Measurements from ENCODE around the gene IL6ST.

DNA sequence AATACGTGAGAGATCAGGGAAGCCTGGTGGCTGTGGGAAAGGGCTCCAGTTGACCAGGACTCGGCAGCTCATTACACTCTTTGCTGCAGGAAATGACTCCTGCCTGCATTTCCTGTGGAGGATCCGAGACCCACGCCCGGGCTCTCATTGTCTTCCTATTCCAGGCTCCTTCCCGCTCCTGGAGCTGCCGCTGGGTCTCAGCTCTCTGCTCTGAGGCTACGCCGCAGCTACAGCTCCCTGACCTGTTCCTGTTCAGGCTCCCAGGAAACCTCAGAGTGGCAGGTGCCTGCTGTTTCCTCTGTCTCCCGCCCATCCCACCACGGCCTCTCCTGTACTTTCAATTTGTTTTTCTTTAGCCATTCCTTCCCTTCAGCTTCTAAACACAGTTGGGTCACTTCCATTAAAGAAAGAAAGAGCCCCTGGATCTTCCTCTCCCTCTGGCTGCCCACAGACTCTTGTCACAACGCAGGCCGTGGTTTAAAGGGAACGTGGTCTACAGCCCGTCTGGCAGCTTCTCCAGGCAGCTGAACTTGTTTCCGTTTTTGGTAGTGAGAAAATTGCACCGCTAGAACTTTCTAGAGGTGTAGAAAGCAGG is 71.5 kb downstream of the IL6ST start:
- TF ChIP-seq, protein P1, sequence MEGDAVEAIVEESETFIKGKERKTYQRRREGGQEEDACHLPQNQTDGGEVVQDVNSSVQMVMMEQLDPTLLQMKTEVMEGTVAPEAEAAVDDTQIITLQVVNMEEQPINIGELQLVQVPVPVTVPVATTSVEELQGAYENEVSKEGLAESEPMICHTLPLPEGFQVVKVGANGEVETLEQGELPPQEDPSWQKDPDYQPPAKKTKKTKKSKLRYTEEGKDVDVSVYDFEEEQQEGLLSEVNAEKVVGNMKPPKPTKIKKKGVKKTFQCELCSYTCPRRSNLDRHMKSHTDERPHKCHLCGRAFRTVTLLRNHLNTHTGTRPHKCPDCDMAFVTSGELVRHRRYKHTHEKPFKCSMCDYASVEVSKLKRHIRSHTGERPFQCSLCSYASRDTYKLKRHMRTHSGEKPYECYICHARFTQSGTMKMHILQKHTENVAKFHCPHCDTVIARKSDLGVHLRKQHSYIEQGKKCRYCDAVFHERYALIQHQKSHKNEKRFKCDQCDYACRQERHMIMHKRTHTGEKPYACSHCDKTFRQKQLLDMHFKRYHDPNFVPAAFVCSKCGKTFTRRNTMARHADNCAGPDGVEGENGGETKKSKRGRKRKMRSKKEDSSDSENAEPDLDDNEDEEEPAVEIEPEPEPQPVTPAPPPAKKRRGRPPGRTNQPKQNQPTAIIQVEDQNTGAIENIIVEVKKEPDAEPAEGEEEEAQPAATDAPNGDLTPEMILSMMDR (IDR thresholded peaks at IDR 0.05): no peak
- no peak for TF ChIP-seq POLR2AphosphoS5 (IDR thresholded peaks at IDR 0.05)

All from breast epithelium (tissue), 3 donors.